SU-DHL-6 (cell line): ENCODE results near the gene FAM240A.

Experiments used
- CTCF ChIP-seq: fragments of 200-600 bp; sonication (generic); IDR thresholded peaks from one replicate; pipeline ENCODE4 v1.5.1; 2017; ENCODE audit warnings: antibody characterized with exemption, mild to moderate bottlenecking, low read length, moderate library complexity; ENCODE audit not compliant: insufficient read depth, poor library complexity, severe bottlenecking
- EZH2phosphoT487 ChIP-seq: fragments of 200-600 bp; sonication (generic), shearing (Covaris generic); conservative IDR thresholded peaks from 2 replicates; pipeline ENCODE4 v1.6.1; 2018; ENCODE audit warnings: mild to moderate bottlenecking, antibody characterized with exemption, low read length, moderate library complexity, mixed read lengths

GRCh38 chr3:46593274-46593862, 19.0 kb upstream of the FAM240A start:
- TF ChIP-seq CTCF (no peak), EZH2phosphoT487 (no peak)
